HG03354 (cell line): Measurements from ENCODE around the gene CUEDC2.
"Not testable (repeated sequence)": the region's sequence is repeated elsewhere in the genome, so short reads cannot be mapped to it uniquely, and the experiment has no call there.

Experiments
- ATAC-seq: cut with Tn5 transposase; IDR thresholded peaks from one replicate; pipeline ENCODE4 v1.9.1; 2021; ENCODE audit warnings: mild to moderate bottlenecking; ENCODE audit not compliant: unreplicated experiment, poor library complexity, severe bottlenecking

Gene CUEDC2

DNA sequence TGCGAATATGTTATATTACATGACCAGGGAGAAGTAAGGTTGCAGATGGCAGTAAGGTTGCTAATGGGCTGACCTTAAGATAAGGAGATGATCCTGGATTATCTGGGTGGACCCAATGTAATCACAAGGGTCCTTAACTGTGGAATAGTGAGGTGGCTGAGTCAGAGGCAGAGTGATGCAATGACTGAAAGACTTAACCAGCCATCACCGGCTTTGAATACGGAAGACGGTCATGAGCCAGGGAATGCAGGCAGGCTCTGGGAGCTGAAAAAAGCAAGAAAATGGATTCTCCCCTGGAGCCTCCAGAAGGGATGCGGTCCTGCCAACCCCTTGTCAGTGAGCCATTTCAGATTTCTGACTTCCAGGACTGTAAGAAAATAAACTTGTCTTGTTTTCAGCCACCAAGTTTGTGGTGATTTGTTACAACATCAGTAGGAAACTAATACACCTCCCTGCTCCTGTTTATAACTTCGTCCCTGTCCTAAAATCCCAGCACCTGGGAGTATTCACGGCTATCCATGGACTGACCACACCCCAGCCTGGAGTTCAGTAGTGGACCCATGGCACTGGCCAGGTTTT, 23.6 kb upstream of the CUEDC2 start:
- no peak for ATAC-seq

DNA sequence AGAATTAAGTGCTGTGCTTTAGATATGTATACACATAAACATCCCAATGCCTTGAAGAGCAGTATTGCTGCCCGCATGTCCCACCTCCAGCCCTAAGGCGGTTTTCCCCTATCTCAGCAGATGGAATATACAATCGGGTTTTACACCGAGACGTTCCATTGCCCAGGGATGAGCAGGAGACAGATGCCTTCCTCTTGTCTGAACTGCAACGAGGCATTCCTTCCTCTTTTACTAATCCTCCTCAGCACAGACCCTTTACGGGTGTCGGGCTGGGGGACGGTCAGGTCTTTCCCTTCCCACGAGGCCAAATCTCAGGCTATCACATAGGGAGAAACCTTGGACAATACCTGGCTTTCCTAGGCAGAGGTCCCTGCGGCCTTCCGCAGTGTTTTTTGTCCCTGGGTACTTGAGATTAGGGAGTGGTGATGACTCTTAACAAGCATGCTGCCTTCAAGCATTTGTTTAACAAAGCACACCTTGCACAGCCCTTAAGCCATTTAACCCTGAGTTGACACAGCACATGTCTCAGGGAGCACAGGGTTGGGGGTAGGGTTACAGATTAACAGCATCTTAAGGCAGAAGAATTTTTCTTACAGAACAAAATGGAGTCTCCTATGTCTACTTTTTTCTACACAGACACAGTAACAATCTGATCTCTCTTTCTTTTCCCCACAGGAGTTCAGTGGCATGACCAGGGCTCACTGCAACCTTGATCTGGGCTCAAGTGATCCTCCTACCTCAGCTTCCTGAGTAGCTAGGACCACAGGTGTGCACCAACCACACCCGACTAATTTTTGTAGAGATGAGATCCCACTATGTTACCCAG, 22.5 kb upstream of the CUEDC2 start:
- ATAC-seq = not testable (repeated sequence)

- ATAC-seq = no peak
Observed at GRCh38 chr10:102453502-102453901, 21.1 kb upstream of the CUEDC2 start.

GRCh38 chr10:102452672-102453340, 20.4 kb upstream of the CUEDC2 start:
- no peak for ATAC-seq

- ATAC-seq = no peak
Observed at GRCh38 chr10:102451105-102451969, 19.0 kb upstream of the CUEDC2 start, which contains the start of gene C10orf95. C10orf95 (minus strand) TSS chr10:102451543; CDS start chr10:102451093, 450 bp downstream.

DNA sequence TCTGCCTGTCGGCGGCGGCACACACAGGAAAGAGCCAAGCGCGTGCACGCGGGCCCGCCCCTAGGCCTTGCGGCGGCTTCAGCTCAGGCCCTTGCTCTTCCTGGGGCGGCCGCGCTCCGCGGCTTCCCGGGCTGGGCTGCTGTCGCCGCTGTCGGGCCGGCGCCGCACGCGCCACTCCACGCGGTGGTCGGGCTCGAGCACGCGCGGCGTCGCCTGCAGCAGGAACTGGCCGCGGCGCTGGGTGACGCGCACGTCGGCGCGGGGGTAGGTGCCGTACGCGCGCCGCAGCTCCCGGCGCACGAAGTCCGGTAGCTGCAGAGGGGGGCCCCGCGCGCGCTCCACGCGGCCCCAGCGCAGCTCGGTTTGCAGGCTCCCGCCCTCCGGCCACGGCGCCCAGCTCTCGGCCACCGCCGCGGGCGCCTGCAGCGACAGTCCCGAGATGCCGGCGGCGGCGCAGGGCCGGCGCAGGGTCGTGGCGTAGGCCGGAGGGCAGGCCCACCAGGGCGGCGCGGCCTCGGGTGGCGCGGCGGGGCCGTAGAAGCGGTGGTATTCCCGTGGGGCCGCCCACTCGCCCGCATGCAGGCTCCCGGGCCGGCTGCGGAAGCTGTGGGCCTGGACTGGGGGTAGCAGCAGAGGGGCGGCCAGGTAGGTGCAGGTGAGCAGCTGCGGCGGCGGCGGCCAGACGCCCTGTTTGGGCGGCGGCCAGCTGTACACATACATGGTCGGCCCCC, 18.2 kb upstream of the CUEDC2 start:
- peak; percentile 77 for ATAC-seq

DNA sequence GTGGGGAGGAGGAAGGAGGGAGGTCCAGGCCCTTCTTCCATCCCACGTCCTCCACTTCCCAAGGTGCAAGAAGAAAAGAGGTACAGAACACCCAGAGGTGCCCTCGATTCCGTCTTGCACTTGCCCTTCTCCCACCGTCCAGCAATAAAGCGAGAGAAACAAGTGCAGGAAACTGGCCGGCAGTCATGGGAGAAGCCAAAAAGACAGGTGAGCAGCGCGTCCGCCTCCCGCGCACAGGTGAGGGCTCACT, 17.7 kb upstream of the CUEDC2 start:
- ATAC-seq = peak; percentile 13

DNA sequence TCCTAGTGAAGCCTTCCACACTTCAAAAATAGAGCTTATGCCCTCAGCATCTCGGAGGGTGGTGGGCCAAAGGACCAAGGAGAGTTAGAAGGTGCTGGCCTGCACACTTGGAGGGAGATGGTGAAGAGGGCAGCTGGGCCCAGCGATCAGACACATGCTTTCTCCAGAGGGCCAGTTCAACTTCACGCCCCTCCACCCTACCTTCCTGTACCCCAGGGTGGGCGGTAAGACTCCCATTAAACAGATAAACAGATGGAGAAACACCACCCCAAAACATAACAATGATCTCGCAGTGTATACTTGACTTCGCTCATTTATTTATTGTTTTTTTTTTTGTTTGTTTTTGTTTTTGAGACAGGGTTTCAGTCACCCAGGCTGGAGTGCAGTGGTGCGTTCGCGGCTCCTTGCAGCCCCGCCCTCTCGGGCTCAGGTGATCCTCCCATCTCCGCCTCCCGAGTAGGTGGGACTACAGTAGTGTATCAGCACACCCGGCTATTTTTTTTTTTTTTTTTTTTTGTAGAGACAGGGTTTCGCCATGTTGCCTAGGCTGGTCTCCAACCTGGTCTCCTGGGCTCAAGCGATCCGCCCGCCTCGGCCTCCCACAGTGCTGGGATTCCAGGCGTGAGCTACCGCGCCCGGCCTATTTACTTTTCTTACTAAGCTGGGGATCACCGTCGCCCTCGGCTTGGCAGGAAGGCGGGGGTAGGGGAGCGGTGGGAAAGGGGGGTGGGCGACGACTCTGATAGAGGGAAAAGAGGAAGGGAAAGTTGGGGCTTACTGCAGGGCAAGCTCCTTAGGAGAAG, 17.1 kb upstream of the CUEDC2 start:
- peak; percentile 61 for ATAC-seq

DNA sequence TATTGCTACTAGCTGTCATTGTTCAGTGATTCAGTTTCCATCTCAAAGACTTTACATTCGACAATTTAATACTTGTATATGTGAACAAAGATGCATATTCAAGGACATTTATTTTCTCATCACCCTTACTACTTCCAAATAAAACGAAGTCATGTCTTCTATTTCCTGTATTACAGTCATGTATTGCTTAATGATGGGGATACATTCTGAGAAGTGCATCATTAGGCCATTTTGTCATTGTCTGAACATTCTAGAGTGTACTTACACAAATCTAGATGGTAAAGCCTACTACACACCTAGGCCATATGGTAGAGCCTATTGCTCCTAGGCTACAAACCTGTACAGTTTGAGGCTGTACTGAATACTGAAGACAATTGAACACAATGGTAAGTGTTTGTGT, 12.5 kb upstream of the CUEDC2 start:
- ATAC-seq = no peak

DNA sequence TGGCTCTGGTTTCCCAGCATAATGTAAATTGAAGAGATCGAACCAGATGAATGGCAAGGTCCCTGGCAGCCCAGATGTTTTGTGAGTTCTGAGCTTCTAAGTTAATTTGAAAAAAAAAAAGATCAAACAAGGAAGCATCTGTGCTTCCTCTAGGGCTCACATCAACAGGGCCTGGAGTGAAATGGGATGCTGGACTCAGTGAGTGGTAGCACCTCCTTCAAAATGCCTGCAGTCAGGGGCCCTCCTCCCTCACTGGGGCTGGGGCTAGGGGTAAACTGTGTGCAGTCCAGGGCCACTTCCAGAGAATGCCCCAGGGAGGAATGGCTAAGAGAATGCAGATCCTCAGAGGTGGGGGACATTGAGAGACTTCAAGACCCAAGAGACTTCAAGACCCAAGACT, 6.0 kb upstream of the CUEDC2 start:
- ATAC-seq = no peak

DNA sequence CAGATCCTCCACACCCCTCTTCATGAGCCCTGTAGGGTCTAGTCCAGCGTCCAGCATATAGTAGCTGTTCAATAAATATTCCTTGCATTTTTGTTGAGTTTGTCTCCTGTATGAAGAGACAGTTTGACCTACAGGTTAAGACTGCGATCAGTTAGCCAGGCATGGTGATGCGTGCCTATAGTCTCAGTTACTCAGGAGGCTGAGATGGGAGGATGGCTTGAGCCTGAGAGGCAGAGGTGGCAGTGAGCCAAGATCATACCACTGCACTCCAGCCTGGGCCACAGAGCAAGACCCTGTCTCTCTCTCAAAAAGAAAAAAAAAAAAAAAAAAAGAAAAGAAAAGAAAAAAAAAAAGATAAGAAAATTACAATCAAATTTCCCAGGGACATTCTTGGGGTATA, 5.1 kb upstream of the CUEDC2 start:
- ATAC-seq = no peak

DNA sequence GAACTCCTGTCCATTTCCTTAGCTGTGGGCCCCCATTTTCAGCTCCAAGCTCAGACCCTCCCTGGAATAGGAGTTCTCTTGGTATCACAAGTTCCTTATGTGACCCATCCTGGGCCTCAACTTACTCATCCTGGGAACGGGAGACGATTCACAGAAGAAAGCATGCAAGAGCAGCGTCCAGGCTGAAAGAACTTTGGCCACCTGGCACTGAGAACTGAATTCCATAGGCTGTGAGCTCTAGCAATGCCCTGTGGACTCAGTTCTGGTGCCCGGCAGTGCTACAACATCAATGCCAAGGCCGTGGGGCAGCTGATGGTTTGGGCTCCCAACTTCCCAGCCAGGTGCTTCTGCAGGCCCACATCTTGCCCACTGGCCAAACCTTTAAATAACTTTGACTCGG, 3.9 kb upstream of the CUEDC2 start:
- no peak for ATAC-seq

GRCh38 chr10:102435529-102436233, 3.3 kb upstream of the CUEDC2 start:
- no peak for ATAC-seq

- ATAC-seq = no peak
Observed at GRCh38 chr10:102435133-102435497, 2.7 kb upstream of the CUEDC2 start.

GRCh38 chr10:102434394-102435132, 2.2 kb upstream of the CUEDC2 start:
- no peak for ATAC-seq

DNA sequence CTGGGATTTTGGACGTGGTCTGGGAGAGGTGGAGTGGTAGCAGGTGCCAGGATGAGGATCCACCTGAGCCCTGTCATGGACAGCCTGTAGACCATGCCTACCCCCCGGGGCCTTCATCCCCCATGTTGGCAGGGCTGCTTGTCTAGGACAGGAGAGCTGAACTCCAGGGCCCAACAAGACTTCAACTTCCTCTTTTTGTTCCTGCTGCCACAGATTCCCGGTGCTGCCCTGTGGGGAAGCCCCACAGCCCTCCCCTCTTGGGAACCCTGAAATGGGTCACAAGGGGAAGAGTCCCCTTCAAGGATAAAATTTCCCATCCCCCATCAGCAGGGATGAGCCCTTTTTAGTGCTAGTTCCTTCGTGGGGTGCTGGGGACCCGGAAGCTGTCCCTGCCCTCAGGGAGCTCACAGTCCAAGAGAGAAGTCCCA, 1.3 kb upstream of the CUEDC2 start:
- no peak for ATAC-seq

GRCh38 chr10:102431452-102432124, 786 bp downstream of the CUEDC2 start:
- no peak for ATAC-seq
